ENCODE data around the gene NAALADL2. TPM values are rescaled to one million over a fixed set of nuclear protein-coding genes. Genes with fewer than 3 reads are reported as not detected.
"Not testable (repeated sequence)": the region's sequence is repeated elsewhere in the genome, so short reads cannot be mapped to it uniquely, and the experiment has no call there.

The NAALADL2 gene
- total RNA-seq, 2 experiments from 2014 or later, result 0.30 to 1.2 TPM

GRCh38 chr3:175826759-175827158 lies 967.6 kb downstream of the NAALADL2 start:
- H3K36me3 Mint-ChIP-seq (ENCODE audit: low read depth), result no peaks in the 10 kb centered on the region
- CTCF ChIA-PET, result no interaction called here

GRCh38 chr3:175829809-175830208 lies 970.7 kb downstream of the NAALADL2 start:
- DNase-seq; H3K9me3 ChIP-seq (ENCODE audit: control insufficient read depth in 1 of 2, insufficient read depth in 1 of 2, low read length in 2 of 2); H3K9me3 Mint-ChIP-seq; H3K4me1 ChIP-seq (ENCODE audit: insufficient read depth, low read length); H3K27me3 Mint-ChIP-seq; H3K27me3 ChIP-seq (ENCODE audit: control insufficient read depth in 1 of 2, insufficient read depth in 2 of 2, low read length in 2 of 2); H3K36me3 ChIP-seq (ENCODE audit: insufficient read depth, low read length); H3K27ac ChIP-seq (ENCODE audit: low read depth in 1 of 2, low read length in 2 of 2); H3K4me1 Mint-ChIP-seq (ENCODE audit: low read depth); intact Hi-C loops (cut with DNase I, micrococcal nuclease); CTCF ChIA-PET; POLR2A ChIA-PET; ATAC-seq (ENCODE audit: poor library complexity); H3K36me3 Mint-ChIP-seq (ENCODE audit: low read depth); H3K4me3 ChIP-seq (ENCODE audit: low read length); H3K27ac Mint-ChIP-seq; H3K4me3 Mint-ChIP-seq: not testable (repeated sequence)

More at GRCh38 chr3:175826759-175827158, 967.6 kb downstream of the NAALADL2 start:
- no peak for DNase-seq
- Histone ChIP-seq H3K9me3 (ENCODE audit: control insufficient read depth in 1 of 2, insufficient read depth in 1 of 2, low read length in 2 of 2) (no peaks in the 10 kb centered on the region), H3K27ac (ENCODE audit: low read depth in 1 of 2, low read length in 2 of 2) (no peak overlapping the region), H3K27me3 (ENCODE audit: control insufficient read depth in 1 of 2, insufficient read depth in 2 of 2, low read length in 2 of 2) (no peaks in the 10 kb centered on the region), H3K4me1 (ENCODE audit: insufficient read depth, low read length) (no peaks in the 10 kb centered on the region), H3K4me3 (ENCODE audit: low read length) (no peak overlapping the region), H3K36me3 (ENCODE audit: insufficient read depth, low read length) (no peaks in the 10 kb centered on the region)
- intact Hi-C loops (cut with DNase I, micrococcal nuclease), result no loop called here
- no peak for TF ChIP-seq CTCF (IDR thresholded peaks at IDR 0.05)
- Mint-ChIP-seq H3K27ac (no peak overlapping the region), H3K4me1 (ENCODE audit: low read depth) (no peaks in the 10 kb centered on the region), H3K9me3 (peaks cover 3% of the 10 kb centered on the region), H3K27me3 (no peaks in the 10 kb centered on the region), H3K4me3 (no peak overlapping the region)
- ATAC-seq (ENCODE audit: poor library complexity), result no peak
- POLR2A ChIA-PET, result no interaction called here

- H3K36me3 ChIP-seq (ENCODE audit: insufficient read depth, low read length); CTCF ChIA-PET; H3K4me3 Mint-ChIP-seq; DNase-seq; ATAC-seq (ENCODE audit: poor library complexity); H3K36me3 Mint-ChIP-seq (ENCODE audit: low read depth); H3K9me3 ChIP-seq (ENCODE audit: control insufficient read depth in 1 of 2, insufficient read depth in 1 of 2, low read length in 2 of 2); H3K27ac Mint-ChIP-seq; H3K4me3 ChIP-seq (ENCODE audit: low read length); H3K27ac ChIP-seq (ENCODE audit: low read depth in 1 of 2, low read length in 2 of 2); H3K27me3 ChIP-seq (ENCODE audit: control insufficient read depth in 1 of 2, insufficient read depth in 2 of 2, low read length in 2 of 2); H3K27me3 Mint-ChIP-seq; POLR2A ChIA-PET; intact Hi-C loops (cut with DNase I, micrococcal nuclease); H3K4me1 ChIP-seq (ENCODE audit: insufficient read depth, low read length); H3K4me1 Mint-ChIP-seq (ENCODE audit: low read depth); H3K9me3 Mint-ChIP-seq: not testable (repeated sequence)
Observed at GRCh38 chr3:175835763-175836162, 976.6 kb downstream of the NAALADL2 start.

GRCh38 chr3:175836617-175837016 lies 977.5 kb downstream of the NAALADL2 start:
- no peaks in the 10 kb centered on the region for H3K4me1 Mint-ChIP-seq (ENCODE audit: low read depth)
- peaks cover 0 to 4% of the 10 kb centered on the region in 2 experiments for H3K9me3 ChIP-seq (ENCODE audit: control insufficient read depth in 1 of 2, insufficient read depth in 1 of 2, low read length in 2 of 2)
- ChIA-PET CTCF (no interaction called here), POLR2A (no interaction called here)
- ATAC-seq (ENCODE audit: poor library complexity) (no peak), DNase-seq (no peak)
- no peak overlapping the region for H3K27ac ChIP-seq (ENCODE audit: low read depth in 1 of 2, low read length in 2 of 2)
- no peak overlapping the region for H3K27ac Mint-ChIP-seq
- H3K4me1 ChIP-seq (ENCODE audit: insufficient read depth, low read length), result no peaks in the 10 kb centered on the region
- H3K36me3 Mint-ChIP-seq (ENCODE audit: low read depth), result no peaks in the 10 kb centered on the region
- no peak for TF ChIP-seq CTCF (IDR thresholded peaks at IDR 0.05)
- H3K27me3 ChIP-seq (ENCODE audit: control insufficient read depth in 1 of 2, insufficient read depth in 2 of 2, low read length in 2 of 2), result no peaks in the 10 kb centered on the region
- no peaks in the 10 kb centered on the region for H3K36me3 ChIP-seq (ENCODE audit: insufficient read depth, low read length)
- no peaks in the 10 kb centered on the region for H3K27me3 Mint-ChIP-seq
- H3K9me3 Mint-ChIP-seq, result no peaks in the 10 kb centered on the region
- H3K4me3 ChIP-seq (ENCODE audit: low read length), result no peak overlapping the region
- intact Hi-C loops (cut with DNase I, micrococcal nuclease), result no loop called here
- H3K4me3 Mint-ChIP-seq, result no peak overlapping the region

All from CD4-positive, alpha-beta T cell (primary cell).